ENCODE data around the gene CCDC138. TPM values are rescaled to one million over a fixed set of nuclear protein-coding genes. Genes with fewer than 3 reads are reported as not detected.

The CCDC138 gene
- polyA plus RNA-seq, 1 donor from 2014 or later = 19.0 TPM

DNA sequence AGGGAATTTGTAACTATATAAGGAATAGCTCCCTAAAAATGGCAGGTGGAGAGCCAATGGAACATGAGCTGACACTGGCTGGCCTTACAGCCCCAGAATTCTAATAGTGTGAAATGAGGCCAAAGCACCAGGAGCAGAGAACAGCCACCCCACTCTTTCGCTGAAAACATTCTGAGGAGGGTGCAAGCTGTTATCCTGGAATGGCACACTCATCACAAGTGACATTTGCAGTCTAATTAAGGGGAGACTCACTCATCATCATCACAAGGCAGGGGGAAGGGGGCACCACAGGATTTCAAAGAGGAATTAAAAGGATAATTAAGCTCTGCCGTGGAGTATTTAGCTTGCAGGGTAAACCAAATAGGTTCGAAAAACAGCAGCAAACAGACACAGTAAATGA, 108.2 kb downstream of the CCDC138 start:
- Histone ChIP-seq H3K27ac (ENCODE audit: low read length) (no peak overlapping the region), H3K9me3 (ENCODE audit: low read length) (no peaks in the 10 kb centered on the region), H3F3A (ENCODE audit: insufficient read depth, low read length, poor library complexity, severe bottlenecking) (no peaks in the 10 kb centered on the region), H3K4me2 (ENCODE audit: low read length) (no peak overlapping the region), H2AFZ (ENCODE audit: low read depth, low read length) (no peak overlapping the region), H3K36me3 (ENCODE audit: insufficient read depth, low read length) (no peaks in the 10 kb centered on the region), H3K79me2 (replicated peaks; ENCODE audit: insufficient read depth, low read length) (no peaks in the 10 kb centered on the region), H3K4me3 (ENCODE audit: low read length) (no peak overlapping the region), H3K9ac (ENCODE audit: low read length) (no peak overlapping the region), H3K27me3 (ENCODE audit: insufficient read depth, low read depth, low read length) (no peaks in the 10 kb centered on the region), H3K9me2 (ENCODE audit: insufficient read depth, low read length) (no peaks in the 10 kb centered on the region), H4K20me1 (ENCODE audit: insufficient read depth) (no peaks in the 10 kb centered on the region)
- TF ChIP-seq EP300 (conservative IDR thresholded peaks at IDR 0.05; ENCODE audit: poor library complexity, severe bottlenecking) (no peak), MXI1 (conservative IDR thresholded peaks at IDR 0.05; ENCODE audit: poor library complexity, severe bottlenecking) (no peak), TAF1 (IDR thresholded peaks at IDR 0.05; ENCODE audit: low read depth) (no peak), REST (IDR thresholded peaks at IDR 0.05; ENCODE audit: borderline replicate concordance) (no peak), SMC3 (conservative IDR thresholded peaks at IDR 0.05; ENCODE audit: poor library complexity) (no peak), RAD21 (conservative IDR thresholded peaks at IDR 0.05) (no peak), POLR2AphosphoS5 (IDR thresholded peaks at IDR 0.05) (no peak), EZH2 (IDR thresholded peaks at IDR 0.05; ENCODE audit: borderline replicate concordance, insufficient read depth, low read length, poor library complexity, severe bottlenecking) (no peak)
- TF ChIP-seq, protein P1, sequence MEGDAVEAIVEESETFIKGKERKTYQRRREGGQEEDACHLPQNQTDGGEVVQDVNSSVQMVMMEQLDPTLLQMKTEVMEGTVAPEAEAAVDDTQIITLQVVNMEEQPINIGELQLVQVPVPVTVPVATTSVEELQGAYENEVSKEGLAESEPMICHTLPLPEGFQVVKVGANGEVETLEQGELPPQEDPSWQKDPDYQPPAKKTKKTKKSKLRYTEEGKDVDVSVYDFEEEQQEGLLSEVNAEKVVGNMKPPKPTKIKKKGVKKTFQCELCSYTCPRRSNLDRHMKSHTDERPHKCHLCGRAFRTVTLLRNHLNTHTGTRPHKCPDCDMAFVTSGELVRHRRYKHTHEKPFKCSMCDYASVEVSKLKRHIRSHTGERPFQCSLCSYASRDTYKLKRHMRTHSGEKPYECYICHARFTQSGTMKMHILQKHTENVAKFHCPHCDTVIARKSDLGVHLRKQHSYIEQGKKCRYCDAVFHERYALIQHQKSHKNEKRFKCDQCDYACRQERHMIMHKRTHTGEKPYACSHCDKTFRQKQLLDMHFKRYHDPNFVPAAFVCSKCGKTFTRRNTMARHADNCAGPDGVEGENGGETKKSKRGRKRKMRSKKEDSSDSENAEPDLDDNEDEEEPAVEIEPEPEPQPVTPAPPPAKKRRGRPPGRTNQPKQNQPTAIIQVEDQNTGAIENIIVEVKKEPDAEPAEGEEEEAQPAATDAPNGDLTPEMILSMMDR (IDR thresholded peaks at IDR 0.05; ENCODE audit: poor library complexity, severe bottlenecking) = no peak

GRCh38 chr2:108895188-108895587, 108.6 kb downstream of the CCDC138 start:
- Histone ChIP-seq H3F3A (ENCODE audit: insufficient read depth, low read length, poor library complexity, severe bottlenecking) (no peaks in the 10 kb centered on the region), H3K9ac (ENCODE audit: low read length) (no peak overlapping the region), H3K4me2 (ENCODE audit: low read length) (no peak overlapping the region), H3K36me3 (ENCODE audit: insufficient read depth, low read length) (no peaks in the 10 kb centered on the region), H3K79me2 (replicated peaks; ENCODE audit: insufficient read depth, low read length) (no peaks in the 10 kb centered on the region), H3K27ac (ENCODE audit: low read length) (no peak overlapping the region), H3K9me2 (ENCODE audit: insufficient read depth, low read length) (no peaks in the 10 kb centered on the region), H3K4me3 (ENCODE audit: low read length) (no peak overlapping the region), H3K9me3 (ENCODE audit: low read length) (no peaks in the 10 kb centered on the region), H3K27me3 (ENCODE audit: insufficient read depth, low read depth, low read length) (no peaks in the 10 kb centered on the region), H4K20me1 (ENCODE audit: insufficient read depth) (no peaks in the 10 kb centered on the region), H2AFZ (ENCODE audit: low read depth, low read length) (no peak overlapping the region)
- no peak for TF ChIP-seq REST (IDR thresholded peaks at IDR 0.05; ENCODE audit: borderline replicate concordance)
- no peak for TF ChIP-seq TAF1 (IDR thresholded peaks at IDR 0.05; ENCODE audit: low read depth)
- no peak for TF ChIP-seq SMC3 (conservative IDR thresholded peaks at IDR 0.05; ENCODE audit: poor library complexity)
- no peak for TF ChIP-seq EZH2 (IDR thresholded peaks at IDR 0.05; ENCODE audit: borderline replicate concordance, insufficient read depth, low read length, poor library complexity, severe bottlenecking)
- TF ChIP-seq, protein P1 (IDR thresholded peaks at IDR 0.05; ENCODE audit: poor library complexity, severe bottlenecking) = no peak
- no peak for TF ChIP-seq RAD21 (conservative IDR thresholded peaks at IDR 0.05)
- TF ChIP-seq POLR2AphosphoS5 (IDR thresholded peaks at IDR 0.05) = no peak
- no peak for TF ChIP-seq EP300 (conservative IDR thresholded peaks at IDR 0.05; ENCODE audit: poor library complexity, severe bottlenecking)
- no peak for TF ChIP-seq MXI1 (conservative IDR thresholded peaks at IDR 0.05; ENCODE audit: poor library complexity, severe bottlenecking)
